SU-DHL-6 (cell line): ENCODE measurements around the gene TAF13.

Experiments used
- H2AFZ ChIP-seq: fragments of 200-600 bp; sonication (generic); 2 replicates; pipeline ENCODE4 v1.6.1; 2014; ENCODE audit warnings: low read depth, mild to moderate bottlenecking, moderate library complexity, mixed read lengths, antibody characterized with exemption, low read length; ENCODE audit not compliant: severe bottlenecking
- H3F3A ChIP-seq: fragments of 200-600 bp; shearing (Covaris generic); 2 replicates; pipeline ENCODE4 v1.6.0; 2016; ENCODE audit warnings: antibody characterized with exemption, mild to moderate bottlenecking; ENCODE audit not compliant: insufficient read depth
- H3K27ac ChIP-seq: fragments of 200-600 bp; sonication (generic); 2 replicates; pipeline ENCODE4 v1.5.1; 2016; ENCODE audit warnings: low read depth, mild to moderate bottlenecking, low read length, moderate library complexity, mixed read lengths
- H3K27me3 ChIP-seq: fragments of 200-600 bp; sonication (generic), shearing (Covaris generic); 2 replicates; pipeline ENCODE4 v1.6.0; 2014; ENCODE audit warnings: mild to moderate bottlenecking, low read length
- H3K36me3 ChIP-seq: fragments of 200-600 bp; sonication (generic); 2 replicates; pipeline ENCODE4 v1.6.1; 2014; ENCODE audit warnings: mild to moderate bottlenecking, low read length, mixed read lengths
- H3K4me2 ChIP-seq: fragments of 300-600, 200-600 bp; shearing (Covaris generic), sonication (generic); 2 replicates; pipeline ENCODE4 v1.6.0; 2014; ENCODE audit warnings: low read length, low read depth, mild to moderate bottlenecking; ENCODE audit not compliant: poor library complexity, severe bottlenecking
- H3K4me3 ChIP-seq: fragments of 200-600 bp; sonication (generic); 2 replicates; pipeline ENCODE4 v1.5.1; 2014; ENCODE audit warnings: antibody characterized with exemption, low read length, mild to moderate bottlenecking, mixed read lengths; ENCODE audit not compliant: insufficient read depth, poor library complexity, severe bottlenecking
- H3K79me2 ChIP-seq: fragments of 200-600 bp; sonication (generic); 2 replicates; pipeline ENCODE4 v1.6.1; 2014; ENCODE audit warnings: mild to moderate bottlenecking, low read length, moderate library complexity; ENCODE audit not compliant: insufficient read depth
- H3K9ac ChIP-seq: fragments of 200-600 bp; sonication (generic); 2 replicates; pipeline ENCODE4 v1.7.0; 2014; ENCODE audit warnings: mild to moderate bottlenecking, low read length
- H3K9me2 ChIP-seq: fragments of 200-600 bp; sonication (generic); replicated peaks from 2 replicates; pipeline ENCODE4 v1.6.1; 2014; ENCODE audit warnings: low read length; ENCODE audit not compliant: insufficient read depth
- H3K9me3 ChIP-seq: fragments of 200-600 bp; sonication (generic); 2 replicates; pipeline ENCODE4 v1.6.1; 2014; ENCODE audit warnings: low read length, mixed read lengths; ENCODE audit not compliant: insufficient read depth
- H4K20me1 ChIP-seq: fragments of 200-600 bp; sonication (generic); 2 replicates; pipeline ENCODE4 v1.6.1; 2014; ENCODE audit warnings: low read depth, mild to moderate bottlenecking, antibody characterized with exemption, low read length, moderate library complexity, mixed read lengths
- CTCF ChIP-seq: fragments of 200-600 bp; sonication (generic); IDR thresholded peaks from one replicate; pipeline ENCODE4 v1.5.1; 2017; ENCODE audit warnings: antibody characterized with exemption, mild to moderate bottlenecking, low read length, moderate library complexity; ENCODE audit not compliant: insufficient read depth, poor library complexity, severe bottlenecking
- EZH2phosphoT487 ChIP-seq: fragments of 200-600 bp; sonication (generic), shearing (Covaris generic); conservative IDR thresholded peaks from 2 replicates; pipeline ENCODE4 v1.6.1; 2018; ENCODE audit warnings: mild to moderate bottlenecking, antibody characterized with exemption, low read length, moderate library complexity, mixed read lengths

TAF13 gene

GRCh38 chr1:109083923-109084322 is 8.1 kb upstream of the TAF13 start:
- H3K27me3 ChIP-seq = no peaks in the 10 kb centered on the region
- H3K4me2 ChIP-seq = no peak overlapping the region
- no peaks in the 10 kb centered on the region for H3K9me3 ChIP-seq
- H3K9ac ChIP-seq = no peak overlapping the region
- H3K27ac ChIP-seq = no peak overlapping the region
- H3K79me2 ChIP-seq = no peaks in the 10 kb centered on the region
- H3K4me3 ChIP-seq = no peak overlapping the region
- no peaks in the 10 kb centered on the region for H3F3A ChIP-seq
- TF ChIP-seq CTCF = no peak
- no peak for TF ChIP-seq EZH2phosphoT487
- no peaks in the 10 kb centered on the region for H3K9me2 ChIP-seq
- no peak overlapping the region for H2AFZ ChIP-seq
- H3K36me3 ChIP-seq = no peaks in the 10 kb centered on the region
- H4K20me1 ChIP-seq = no peaks in the 10 kb centered on the region

GRCh38 chr1:109083501-109083900 is 7.7 kb upstream of the TAF13 start:
- Histone ChIP-seq H3K4me2 (no peak overlapping the region), H3K36me3 (no peaks in the 10 kb centered on the region), H4K20me1 (no peaks in the 10 kb centered on the region), H3K9me3 (no peaks in the 10 kb centered on the region), H3K9ac (no peak overlapping the region), H3K9me2 (no peaks in the 10 kb centered on the region), H3K4me3 (no peak overlapping the region), H3F3A (no peaks in the 10 kb centered on the region), H3K27me3 (no peaks in the 10 kb centered on the region), H3K79me2 (no peaks in the 10 kb centered on the region), H2AFZ (no peak overlapping the region), H3K27ac (no peak overlapping the region)
- TF ChIP-seq CTCF (no peak), EZH2phosphoT487 (no peak)

GRCh38 chr1:109080441-109081082 is 4.8 kb upstream of the TAF13 start:
- no peaks in the 10 kb centered on the region for H4K20me1 ChIP-seq
- peaks cover 2% of the 10 kb centered on the region; the same call in 1 of the 2 replicates for H3K79me2 ChIP-seq
- no peaks in the 10 kb centered on the region for H3K27me3 ChIP-seq
- no peak overlapping the region for H3K9ac ChIP-seq
- no peaks in the 10 kb centered on the region for H3K9me2 ChIP-seq
- H2AFZ ChIP-seq = no peak overlapping the region
- no peaks in the 10 kb centered on the region for H3K36me3 ChIP-seq
- H3K27ac ChIP-seq = no peak overlapping the region
- no peaks in the 10 kb centered on the region for H3K9me3 ChIP-seq
- TF ChIP-seq CTCF = no peak
- no peak for TF ChIP-seq EZH2phosphoT487
- no peak overlapping the region for H3K4me2 ChIP-seq
- H3K4me3 ChIP-seq = no peak overlapping the region
- H3F3A ChIP-seq = peaks cover 8% of the 10 kb centered on the region; the same call in 1 of the 2 replicates

GRCh38 chr1:109079240-109079622 is 3.4 kb upstream of the TAF13 start:
- no peak overlapping the region for H3K27ac ChIP-seq
- no peak overlapping the region for H2AFZ ChIP-seq
- H3K9me3 ChIP-seq = no peaks in the 10 kb centered on the region
- no peaks in the 10 kb centered on the region for H3K36me3 ChIP-seq
- no peak overlapping the region for H3K4me3 ChIP-seq
- no peak overlapping the region for H3K4me2 ChIP-seq
- H3K27me3 ChIP-seq = no peaks in the 10 kb centered on the region
- no peak overlapping the region for H3K9ac ChIP-seq
- H4K20me1 ChIP-seq = no peaks in the 10 kb centered on the region
- no peak for TF ChIP-seq EZH2phosphoT487
- TF ChIP-seq CTCF = no peak
- no peaks in the 10 kb centered on the region for H3K9me2 ChIP-seq
- H3K79me2 ChIP-seq = peaks cover 14% of the 10 kb centered on the region; the same call in 1 of the 2 replicates
- peaks cover 8% of the 10 kb centered on the region; the same call in 1 of the 2 replicates for H3F3A ChIP-seq
